HG03039 (cell line): ENCODE results near the gene ZFAND5.

Experiments
- ATAC-seq: cut with Tn5 transposase; IDR thresholded peaks from one replicate; pipeline ENCODE4 v1.9.1; 2021; ENCODE audit warnings: mild to moderate bottlenecking, moderate library complexity; ENCODE audit not compliant: unreplicated experiment

ZFAND5 gene

GRCh38 chr9:72364679-72365524 lies at the start of gene ZFAND5:
Gene ZFAND5, minus strand, starts transcription at chr9:72365208. Its CDS starts 4,430 bp downstream, at chr9:72360778.
- ATAC-seq = peak; percentile 82

- ATAC-seq = no peak
These were observed 47.6 kb upstream of the ZFAND5 start for GRCh38 chr9:72412483-72413040.

GRCh38 chr9:72410214-72410613 lies 45.2 kb upstream of the ZFAND5 start:
- ATAC-seq = no peak

- ATAC-seq = no peak
These were observed 42.1 kb upstream of the ZFAND5 start for GRCh38 chr9:72407114-72407513.

GRCh38 chr9:72402744-72403143 lies 37.7 kb upstream of the ZFAND5 start:
- no peak for ATAC-seq

- no peak for ATAC-seq
These were observed 36.4 kb upstream of the ZFAND5 start for GRCh38 chr9:72401396-72401795.

GRCh38 chr9:72400866-72401265 lies 35.9 kb upstream of the ZFAND5 start:
- no peak for ATAC-seq

- no peak for ATAC-seq
These were observed 34.4 kb upstream of the ZFAND5 start for GRCh38 chr9:72399391-72399790.

GRCh38 chr9:72396247-72397091 lies 31.5 kb upstream of the ZFAND5 start:
- ATAC-seq = no peak

GRCh38 chr9:72394066-72394465 lies 29.1 kb upstream of the ZFAND5 start:
- no peak for ATAC-seq

GRCh38 chr9:72390907-72391306 lies 25.9 kb upstream of the ZFAND5 start:
- ATAC-seq = no peak

- ATAC-seq = no peak
These were observed 21.2 kb upstream of the ZFAND5 start for GRCh38 chr9:72386186-72386585.

- no peak for ATAC-seq
These were observed 19.9 kb upstream of the ZFAND5 start for GRCh38 chr9:72384710-72385485.

- no peak for ATAC-seq
These were observed 19.1 kb upstream of the ZFAND5 start for GRCh38 chr9:72383978-72384709.

- ATAC-seq = no peak
These were observed 17.4 kb upstream of the ZFAND5 start for GRCh38 chr9:72382405-72382804.

- no peak for ATAC-seq
These were observed 12.0 kb upstream of the ZFAND5 start for GRCh38 chr9:72377041-72377440.

GRCh38 chr9:72371151-72371550 lies 6.1 kb upstream of the ZFAND5 start:
- no peak for ATAC-seq

- ATAC-seq = peak; percentile 25
These were observed 683 bp upstream of the ZFAND5 start for GRCh38 chr9:72365525-72366256.

GRCh38 chr9:72363908-72364678 lies 915 bp downstream of the ZFAND5 start:
- ATAC-seq = peak; percentile 35
